ENCODE measurements around the gene MCUB.
"Not testable (repeated sequence)": the region's sequence is repeated elsewhere in the genome, so short reads cannot be mapped to it uniquely, and the experiment has no call there.

MCUB gene

GRCh38 chr4:109559983-109560686 is at the start of gene MCUB:
Gene MCUB, plus strand, starts transcription at chr4:109560246. Its CDS starts 92 bp downstream, at chr4:109560338.
- peak; percentile 92 for DNase-seq (ENCODE audit: low spot score)

- no peak for DNase-seq (ENCODE audit: low spot score)
Observed at GRCh38 chr4:109510687-109511086, 49.4 kb upstream of the MCUB start.

- no peak for DNase-seq (ENCODE audit: low spot score)
Observed at GRCh38 chr4:109511414-109511813, 48.6 kb upstream of the MCUB start.

DNA sequence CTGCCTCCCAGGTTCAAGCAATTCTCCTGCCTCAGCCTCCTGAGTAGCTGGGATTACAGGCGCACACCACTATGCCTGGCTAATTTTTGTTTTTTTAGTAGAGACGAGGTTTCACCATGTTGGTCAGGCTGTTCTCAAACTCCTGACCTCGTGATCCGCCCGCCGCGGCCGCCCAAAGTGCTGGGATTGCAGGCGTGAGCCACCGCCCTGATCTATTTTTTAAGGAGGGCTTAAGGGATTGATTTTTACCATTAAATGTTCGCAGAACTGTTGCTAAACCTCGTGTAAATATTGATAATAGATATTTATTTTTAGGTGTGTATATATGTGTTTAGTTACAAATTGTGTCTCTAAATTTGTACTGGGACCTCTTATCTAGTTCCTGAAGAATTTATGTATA is 46.7 kb upstream of the MCUB start:
- DNase-seq (ENCODE audit: low spot score) = not testable (repeated sequence)

DNA sequence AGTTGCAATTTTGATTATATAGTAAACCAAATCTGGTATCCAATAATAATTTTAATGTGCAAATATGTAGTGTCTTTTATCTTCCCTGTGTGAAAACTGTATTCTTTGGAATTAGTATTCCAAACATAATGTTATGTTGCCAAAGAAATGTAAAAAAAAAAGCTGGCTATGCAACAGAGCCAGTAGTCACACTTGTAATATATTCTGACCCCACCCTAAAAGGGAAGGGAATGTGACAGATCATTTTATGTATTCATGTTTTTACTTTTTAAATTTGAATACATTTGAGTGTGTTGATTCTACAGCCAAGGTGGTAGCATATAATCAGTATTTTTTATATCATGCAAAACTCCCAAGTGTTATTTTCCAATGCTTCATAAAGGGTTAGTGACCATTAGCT is 27.9 kb upstream of the MCUB start:
- no peak for DNase-seq (ENCODE audit: low spot score)

- DNase-seq (ENCODE audit: low spot score) = no peak
Observed at GRCh38 chr4:109545401-109545800, 14.6 kb upstream of the MCUB start.

GRCh38 chr4:109547394-109547793 is 12.7 kb upstream of the MCUB start:
- DNase-seq (ENCODE audit: low spot score) = no peak

GRCh38 chr4:109548655-109549054 is 11.4 kb upstream of the MCUB start:
- DNase-seq (ENCODE audit: low spot score) = peak; percentile 19

GRCh38 chr4:109552237-109552636 is 7.8 kb upstream of the MCUB start:
- DNase-seq (ENCODE audit: low spot score) = no peak

DNA sequence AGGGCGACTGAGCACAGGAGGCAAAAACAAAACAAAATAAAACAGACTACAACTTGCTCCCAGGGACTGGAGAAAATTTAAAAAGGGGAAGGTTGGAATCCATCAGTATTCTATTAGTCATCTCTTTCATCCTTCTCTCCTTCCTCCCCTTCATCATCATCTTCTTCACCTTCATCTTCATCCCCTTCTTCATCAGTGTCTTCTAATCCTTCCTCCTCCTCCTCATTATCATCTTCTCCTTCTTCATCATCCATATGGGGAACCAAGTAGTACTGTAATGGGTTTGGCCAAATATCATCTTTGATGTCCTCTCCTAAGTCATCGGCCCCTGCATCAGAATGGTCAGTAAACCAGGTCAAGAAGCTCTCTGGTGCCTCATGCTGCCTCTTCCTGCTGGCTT is 6.9 kb upstream of the MCUB start:
- DNase-seq (ENCODE audit: low spot score) = no peak

DNA sequence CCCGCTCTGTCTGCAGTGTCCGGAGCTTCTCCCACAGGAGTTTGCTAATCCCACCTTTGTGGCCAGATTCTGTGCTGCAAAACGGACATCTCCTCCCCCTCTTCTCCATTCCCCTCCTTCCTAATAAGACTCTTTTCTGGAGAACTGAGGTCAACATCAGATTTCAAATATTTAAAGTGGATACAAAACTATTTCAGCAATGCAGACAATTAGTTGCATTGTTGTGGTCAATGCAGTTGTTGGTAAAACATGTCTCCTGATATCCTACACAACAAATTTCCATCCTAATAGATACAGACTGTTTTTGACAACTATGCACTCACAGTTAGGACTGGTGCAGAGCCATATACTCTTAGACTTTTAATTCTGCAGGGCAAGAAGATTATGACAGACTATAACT is 5.1 kb upstream of the MCUB start:
- DNase-seq (ENCODE audit: low spot score) = no peak

DNA sequence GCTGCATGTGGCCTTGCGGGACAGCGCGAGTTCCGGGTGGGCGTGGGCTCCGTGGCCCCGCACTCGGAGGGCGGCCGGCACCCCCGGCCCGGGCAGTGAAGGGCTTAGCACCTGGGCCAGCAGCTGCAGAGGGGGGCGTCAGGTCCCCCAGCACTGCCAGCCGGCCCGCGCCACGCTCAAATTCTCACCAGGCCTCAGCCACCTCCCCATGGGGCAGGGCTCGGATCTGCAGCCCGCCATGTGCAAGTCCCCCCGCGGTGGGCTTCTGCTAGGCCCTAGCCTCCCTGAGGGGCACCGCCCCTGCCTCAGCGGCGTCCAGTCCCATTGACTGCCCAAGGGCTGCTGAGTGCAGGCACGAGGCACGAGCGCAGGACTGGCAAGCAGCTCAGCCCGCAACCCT is 2.6 kb upstream of the MCUB start:
- DNase-seq (ENCODE audit: low spot score) = no peak

- DNase-seq (ENCODE audit: low spot score) = not testable (repeated sequence)
Observed at GRCh38 chr4:109558095-109558494, 2.0 kb upstream of the MCUB start.

DNA sequence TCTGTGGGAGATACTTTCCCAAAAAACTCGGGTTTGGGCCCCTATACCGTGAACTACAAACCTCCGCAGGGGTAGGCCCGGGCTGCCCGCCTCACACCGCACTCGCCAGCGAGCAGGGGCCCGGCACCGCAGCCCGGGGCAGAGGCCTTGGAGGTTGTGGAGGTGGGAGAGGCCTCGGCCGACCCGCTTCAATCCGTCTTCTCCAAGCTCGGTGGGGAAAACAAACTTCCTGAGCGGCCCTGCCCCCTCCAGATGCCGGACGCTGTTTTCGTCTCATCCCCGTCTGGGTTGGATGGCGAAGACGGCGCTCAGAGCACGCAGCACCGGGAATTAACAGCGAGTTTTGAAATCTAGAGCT is 442 bp upstream of the MCUB start:
- DNase-seq (ENCODE audit: low spot score) = peak; percentile 18

DNA sequence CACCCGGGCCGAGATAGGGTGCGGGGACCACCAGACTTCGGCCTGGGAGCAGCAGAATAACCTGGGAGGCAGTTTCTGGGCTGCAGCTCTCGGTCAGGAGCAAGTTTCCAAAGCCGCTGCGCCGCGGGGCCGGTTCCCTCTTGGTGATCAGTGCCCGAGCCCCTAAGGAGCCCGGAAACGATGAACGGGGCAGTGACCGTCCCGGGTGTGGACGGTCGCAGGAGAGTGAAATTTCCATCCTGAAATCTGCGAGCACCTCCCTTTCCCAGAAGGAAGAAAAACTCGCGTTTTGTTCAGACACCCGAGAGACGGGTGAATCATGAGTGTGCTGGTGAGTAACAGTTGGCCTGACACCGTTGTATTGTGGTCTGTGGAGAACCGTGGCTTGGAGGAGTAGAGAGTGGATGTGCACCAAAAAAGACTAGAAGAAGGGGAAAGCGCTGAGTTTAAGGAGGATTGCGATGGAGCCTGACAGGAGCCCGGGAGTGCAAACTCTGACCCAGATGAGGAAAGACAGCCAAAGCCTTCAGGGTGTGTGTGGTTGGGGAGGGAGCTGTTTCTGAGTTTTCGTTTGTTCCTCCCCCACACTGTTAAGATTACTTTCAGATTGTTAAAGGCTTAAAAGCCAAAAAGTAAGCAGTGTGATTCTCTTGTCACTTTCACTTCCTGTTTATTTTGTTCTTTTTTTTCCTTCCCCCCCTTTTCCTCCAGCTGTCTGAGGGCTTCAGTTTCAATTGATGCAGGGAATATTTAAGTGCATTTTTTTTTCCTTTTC is 828 bp downstream of the MCUB start:
- peak; percentile 66 for DNase-seq (ENCODE audit: low spot score)

DNA sequence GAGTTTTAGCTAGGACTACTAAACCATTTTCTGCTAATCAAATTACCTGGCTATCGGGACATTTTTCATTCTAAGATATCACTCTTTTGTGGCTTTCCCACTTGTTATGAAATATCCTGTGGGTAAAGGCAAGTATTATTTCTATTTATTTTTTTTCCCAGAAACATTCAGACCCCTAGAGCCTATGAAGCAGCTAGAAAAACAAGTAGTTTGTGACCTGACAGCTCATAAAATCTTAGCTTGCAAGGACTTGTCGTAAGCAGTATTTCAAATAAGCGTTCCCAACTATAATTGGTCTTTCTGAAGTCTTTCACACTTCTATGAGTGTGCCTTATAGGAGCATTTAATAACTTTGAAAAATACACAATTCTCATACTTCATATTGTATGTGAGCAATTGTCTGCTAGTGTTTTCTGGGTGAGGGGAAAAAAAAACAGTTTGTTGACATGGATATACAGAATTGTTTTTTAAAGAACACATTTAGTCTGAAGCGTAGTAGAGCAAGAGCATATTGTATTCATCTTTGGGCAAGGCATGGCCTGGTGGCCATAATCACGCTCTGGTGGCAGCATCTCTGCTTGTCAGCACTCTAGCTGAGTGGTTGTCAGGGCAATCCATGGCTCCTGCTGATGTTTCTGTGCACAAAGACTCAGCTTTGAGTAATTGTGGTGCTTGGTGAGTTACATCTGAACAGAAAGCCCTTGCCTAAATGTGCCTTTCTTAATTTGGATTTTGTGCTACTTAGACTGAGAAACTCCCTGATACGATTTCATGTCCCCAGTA is 2.6 kb downstream of the MCUB start:
- peak; percentile 21 for DNase-seq (ENCODE audit: low spot score)

GRCh38 chr4:109571494-109571893 is 11.4 kb downstream of the MCUB start:
- no peak for DNase-seq (ENCODE audit: low spot score)

GRCh38 chr4:109572154-109572553 is 12.1 kb downstream of the MCUB start:
- DNase-seq (ENCODE audit: low spot score) = no peak

- DNase-seq (ENCODE audit: low spot score) = no peak
Observed at GRCh38 chr4:109574443-109574850, 14.4 kb downstream of the MCUB start.

GRCh38 chr4:109574931-109575804 is 15.1 kb downstream of the MCUB start:
- DNase-seq (ENCODE audit: low spot score) = peak; percentile 46

GRCh38 chr4:109576462-109576861 is 16.4 kb downstream of the MCUB start:
- DNase-seq (ENCODE audit: low spot score) = no peak

GRCh38 chr4:109578846-109579245 is 18.8 kb downstream of the MCUB start:
- no peak for DNase-seq (ENCODE audit: low spot score)
